Tongue (tissue), 2 donors: ENCODE data around the gene STMN3. TPM values are rescaled to one million over a fixed set of nuclear protein-coding genes. Genes with fewer than 3 reads are reported as not detected.
"Not testable (repeated sequence)": the region's sequence is repeated elsewhere in the genome, so short reads cannot be mapped to it uniquely, and the experiment has no call there.

Experiments
- DNase-seq: peaks from one replicate; pipeline ENCODE4 v3.0.0-alpha.2; 2015
- total RNA-seq: library from RNA; depleted of rRNA; stranded (reverse); fragments of >200 nt; gene quantifications from one replicate; pipeline ENCODE4 v1.2.3, GENCODE V29; 2014

Gene STMN3
- total RNA-seq, 1 donor from 2014 or later, result 15.6 TPM

DNA sequence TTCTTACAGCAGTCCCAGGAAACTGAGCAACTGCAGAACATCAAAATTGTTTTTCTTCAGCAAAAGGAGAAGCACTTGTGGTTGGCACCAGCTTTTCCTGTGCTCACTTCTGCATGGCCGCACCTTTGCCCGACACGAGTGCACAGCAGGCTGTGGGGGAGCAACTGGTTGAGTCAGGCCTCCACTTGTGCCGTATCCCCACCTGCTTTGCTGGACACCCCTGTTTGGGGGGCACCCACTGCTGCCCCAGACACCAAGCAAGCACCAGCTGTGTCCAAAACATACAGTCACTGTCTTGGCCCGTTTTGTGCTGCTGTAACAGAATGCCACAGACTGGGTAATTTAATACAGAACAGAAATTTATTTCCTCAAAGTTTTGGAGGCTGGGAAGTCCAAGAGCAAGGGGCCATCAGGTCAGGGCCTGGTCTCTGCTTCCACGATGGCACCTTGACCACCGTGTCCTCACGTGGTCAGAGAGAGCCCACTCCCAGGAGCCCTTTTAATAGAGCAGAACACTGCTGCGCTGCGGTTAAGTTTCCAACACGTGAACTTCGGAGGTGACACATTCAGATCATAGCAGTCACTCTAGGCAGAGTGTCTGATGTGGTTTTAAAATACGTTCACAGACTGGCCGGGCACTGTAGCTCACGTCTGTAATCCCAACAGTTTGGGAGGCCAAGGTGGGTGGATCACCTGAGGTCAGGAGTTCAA lies 17.6 kb downstream of the STMN3 start:
- DNase-seq, result no peak

DNA sequence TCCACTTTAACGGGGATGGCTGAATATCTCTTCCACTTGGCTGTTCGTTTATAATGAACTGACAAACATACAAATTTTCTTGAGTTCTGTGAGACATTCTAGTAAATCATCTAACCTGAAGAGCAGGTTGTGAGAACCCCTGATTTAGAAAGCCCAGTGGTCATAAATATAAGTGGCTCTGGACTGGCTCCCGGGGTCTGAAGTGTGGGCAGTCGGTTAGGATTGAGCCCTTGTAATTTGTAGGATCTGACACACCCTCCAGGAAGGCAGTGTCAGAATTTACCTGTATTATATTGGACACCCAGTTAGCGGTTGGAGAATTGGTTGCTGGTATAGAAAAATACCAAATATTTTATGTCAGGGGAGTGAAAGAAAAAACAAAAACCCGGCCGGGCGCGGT lies 19.5 kb downstream of the STMN3 start:
- no peak for DNase-seq

DNA sequence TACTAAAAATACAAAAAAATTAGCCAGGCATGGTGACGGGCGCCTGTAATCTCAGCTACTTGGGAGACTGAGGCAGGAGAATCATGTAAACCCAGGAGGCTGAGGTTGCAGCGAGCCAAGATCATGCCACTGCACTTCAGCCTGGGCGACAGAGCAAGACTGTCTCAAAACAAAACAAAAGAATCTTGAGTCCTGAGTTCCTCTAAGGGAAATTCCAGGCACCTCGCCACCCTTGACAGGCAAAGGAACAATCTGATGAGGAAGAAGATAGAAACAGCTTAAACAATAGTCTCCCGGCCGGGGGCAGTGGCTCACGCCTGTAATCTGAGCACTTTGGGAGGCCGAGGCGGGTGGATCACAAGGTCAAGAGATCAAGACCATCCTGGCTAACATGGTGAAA lies 21.8 kb downstream of the STMN3 start:
- DNase-seq, result not testable (repeated sequence)

DNA sequence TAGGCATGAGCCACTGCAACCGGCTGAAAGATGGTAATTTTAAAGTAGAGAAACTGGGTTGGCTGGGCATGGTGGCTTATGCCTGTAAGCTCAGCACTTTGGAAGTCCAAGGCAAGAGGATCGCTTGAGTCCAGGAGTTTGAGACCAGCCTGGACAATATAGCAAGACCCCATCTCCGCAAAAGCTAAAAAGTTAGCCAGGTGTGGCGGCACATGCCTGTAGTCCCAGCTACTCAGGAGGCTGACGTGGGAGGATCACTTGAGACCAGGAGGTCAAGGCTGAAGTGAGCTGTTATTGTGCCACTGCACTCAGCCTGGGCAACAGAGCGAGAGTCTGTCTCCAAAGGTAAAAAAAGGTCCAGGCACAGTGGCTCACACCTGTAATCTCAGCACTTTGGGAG lies 22.3 kb downstream of the STMN3 start:
- not testable (repeated sequence) for DNase-seq

DNA sequence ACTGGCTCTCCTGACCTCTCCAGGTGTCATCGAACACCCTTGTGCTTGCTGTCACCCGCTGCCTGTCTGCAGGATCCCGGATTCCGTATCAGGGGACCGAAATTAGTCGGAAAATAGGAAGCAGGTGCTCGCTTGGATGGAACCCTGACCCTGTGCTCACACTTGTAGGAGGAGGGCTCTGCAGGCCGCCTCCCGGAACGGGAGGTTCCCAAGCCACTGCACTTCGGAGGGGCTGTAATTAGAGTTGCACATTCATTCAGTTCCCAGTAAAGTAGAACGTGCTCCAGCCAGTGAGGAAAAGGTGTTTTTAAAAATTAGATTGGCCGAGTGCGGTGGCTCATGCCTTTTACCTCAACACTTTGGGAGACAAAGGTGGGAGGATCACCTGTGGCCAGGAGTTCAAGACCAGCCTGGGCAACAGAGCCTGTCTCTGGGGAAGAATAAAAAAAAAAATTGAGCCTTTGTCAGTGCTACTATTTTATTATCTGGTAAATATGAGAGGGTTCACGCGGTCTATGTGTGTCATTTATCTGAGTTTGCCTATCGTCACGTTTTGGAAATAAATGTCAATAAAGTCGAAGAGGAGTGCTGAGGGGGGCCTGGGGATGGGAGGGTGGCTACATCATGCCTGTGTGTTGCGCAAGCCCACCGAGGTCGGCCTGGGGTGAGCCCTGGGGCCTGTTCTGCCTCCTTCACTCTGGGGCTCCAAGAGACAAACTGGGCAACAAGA lies 24.8 kb downstream of the STMN3 start:
- DNase-seq, result peak; percentile 75

DNA sequence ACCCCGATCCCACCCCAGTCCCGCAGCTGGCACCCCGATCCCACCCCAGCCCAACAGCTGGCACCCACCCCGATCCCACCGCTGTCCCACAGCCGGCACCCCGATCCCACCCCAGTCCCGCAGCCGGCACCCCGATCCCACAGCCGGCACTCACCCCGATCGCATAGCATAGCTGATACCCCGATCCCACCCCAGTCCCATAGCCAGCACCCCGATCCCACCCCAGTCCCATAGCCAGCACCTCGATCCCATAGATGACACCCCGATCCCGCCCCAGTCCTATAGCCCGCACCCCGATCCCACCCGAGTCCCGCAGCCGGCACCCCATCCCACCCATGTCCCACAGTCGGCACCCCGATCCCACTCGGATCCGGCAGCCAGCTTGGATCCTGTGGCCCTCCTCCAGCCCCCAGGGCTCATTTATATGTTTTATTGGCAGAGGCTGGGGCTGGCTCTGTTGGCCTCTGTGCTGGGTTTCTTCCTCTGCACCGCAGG lies 25.4 kb downstream of the STMN3 start:
- DNase-seq, result no peak

DNA sequence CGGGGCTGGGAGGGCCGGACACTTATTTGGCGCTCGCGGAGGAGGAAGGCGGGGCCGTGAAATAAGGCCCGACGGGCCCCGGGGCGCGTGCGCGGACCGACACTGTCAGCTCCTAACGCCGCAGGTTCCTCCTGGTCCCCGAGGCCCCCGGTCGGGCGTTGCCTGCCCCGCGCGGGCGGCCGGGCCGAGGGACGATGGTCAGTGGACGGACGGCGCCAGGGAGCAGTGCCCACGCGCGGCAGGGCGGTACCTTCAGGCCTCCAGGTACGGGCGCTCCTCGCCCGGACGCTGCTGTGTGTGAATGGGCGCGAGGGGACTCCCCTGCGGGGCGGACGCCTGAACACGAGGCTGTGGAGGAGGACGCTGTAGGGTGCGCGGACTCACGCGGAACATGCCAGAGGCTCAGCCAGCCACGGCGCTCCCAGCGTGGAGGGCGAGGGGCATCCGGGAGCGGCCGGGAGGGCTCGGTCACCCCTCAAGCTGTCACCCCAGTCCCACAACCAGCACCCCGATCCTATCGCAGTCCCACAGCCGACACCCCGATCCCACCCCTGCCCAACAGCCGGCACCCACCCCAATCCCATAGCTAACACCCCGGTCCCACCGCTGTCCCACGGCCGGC lies 26.0 kb downstream of the STMN3 start:
- peak; percentile 98 for DNase-seq

DNA sequence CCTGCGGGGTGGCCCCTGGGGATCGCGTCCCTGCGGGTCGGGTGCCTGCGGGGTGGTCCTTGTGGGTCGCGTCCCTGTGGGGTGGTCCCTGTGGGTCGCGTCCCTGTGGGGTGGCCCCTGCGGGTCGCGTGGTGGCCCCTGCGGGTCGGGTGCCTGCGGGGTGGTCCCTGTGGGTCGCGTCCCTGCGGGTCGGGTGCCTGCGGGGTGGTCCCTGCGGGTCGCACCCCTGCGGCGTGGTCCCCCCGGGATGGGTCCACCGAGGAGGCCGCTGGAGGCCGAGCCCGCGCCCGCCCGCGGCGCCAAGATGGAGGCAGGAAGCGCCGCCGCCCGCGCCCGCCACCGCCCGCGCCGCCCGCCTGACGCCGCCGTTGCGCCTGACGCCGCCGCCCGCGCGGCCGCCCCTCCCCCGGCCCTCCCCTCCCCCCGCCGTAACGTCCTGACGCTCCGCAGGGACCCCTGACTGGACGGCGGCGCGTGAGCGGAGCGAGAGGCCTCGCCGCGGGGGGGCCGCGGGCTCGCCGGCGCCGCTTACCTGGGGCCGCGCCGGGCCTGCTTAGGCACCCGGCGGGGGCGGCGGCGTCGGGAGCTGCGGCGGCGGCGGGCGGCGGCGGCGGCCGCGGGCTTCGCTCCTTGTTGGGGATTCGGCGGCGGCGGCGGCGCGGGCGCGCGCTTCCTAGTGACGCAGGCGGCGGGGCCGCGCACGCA lies 26.6 kb downstream of the STMN3 start, which contains the start of gene GMEB2:
TSS of gene GMEB2 (minus strand) at position 678 of the 705 bp plus-strand sequence. CDS start 7,704 bp downstream, outside the sequence.
- peak; percentile 90 for DNase-seq

DNA sequence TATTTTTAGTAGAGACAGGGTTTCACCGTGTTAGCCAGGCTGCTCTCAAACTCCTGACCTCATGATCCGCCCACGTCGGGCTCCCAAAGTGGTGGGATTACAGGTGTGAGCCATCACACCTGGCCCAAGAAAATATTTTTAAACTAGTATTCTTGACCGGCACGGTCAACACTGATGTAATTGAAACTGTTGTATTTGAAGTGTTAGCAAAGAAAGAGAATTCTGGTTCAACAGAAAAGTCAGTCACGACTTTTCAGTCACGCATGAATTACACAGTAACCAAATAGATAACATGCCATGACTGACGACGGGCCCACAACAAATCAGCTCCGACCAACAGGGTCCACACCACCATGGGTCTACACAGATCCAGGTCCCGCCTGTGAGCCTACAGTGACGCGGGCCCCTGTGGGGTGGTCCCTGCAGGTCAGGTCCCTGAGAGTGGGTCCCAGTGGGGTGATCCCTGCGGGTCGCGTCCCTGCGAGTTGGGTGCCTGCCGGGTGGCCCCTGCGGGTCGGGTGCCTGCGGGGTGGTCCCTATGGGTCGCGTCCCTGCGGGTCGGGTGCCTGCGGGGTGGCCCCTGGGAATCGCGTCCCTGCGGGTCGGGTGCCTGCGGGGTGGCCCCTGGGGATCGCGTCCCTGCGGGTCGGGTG lies 27.3 kb downstream of the STMN3 start:
- peak; percentile 51 for DNase-seq

DNA sequence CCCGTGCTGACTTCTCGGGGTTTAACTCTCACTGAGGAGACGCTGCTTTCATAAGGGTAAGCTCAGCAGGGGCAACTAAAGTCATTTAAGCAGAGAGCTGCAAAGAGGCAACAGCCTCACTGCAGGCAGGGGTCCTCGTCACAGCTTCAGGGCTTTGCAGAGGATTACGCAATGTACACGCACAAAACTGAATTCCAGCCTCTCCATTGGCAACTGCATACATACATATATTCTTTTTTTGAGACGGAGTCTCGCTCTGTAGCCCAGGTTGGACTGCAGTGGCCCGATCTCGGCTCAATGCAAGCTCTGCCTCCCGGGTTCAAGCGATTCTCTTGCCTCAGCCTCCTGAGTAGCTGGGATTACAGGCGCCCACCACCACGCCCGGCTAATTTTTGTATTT lies 28.7 kb downstream of the STMN3 start:
- no peak for DNase-seq

DNA sequence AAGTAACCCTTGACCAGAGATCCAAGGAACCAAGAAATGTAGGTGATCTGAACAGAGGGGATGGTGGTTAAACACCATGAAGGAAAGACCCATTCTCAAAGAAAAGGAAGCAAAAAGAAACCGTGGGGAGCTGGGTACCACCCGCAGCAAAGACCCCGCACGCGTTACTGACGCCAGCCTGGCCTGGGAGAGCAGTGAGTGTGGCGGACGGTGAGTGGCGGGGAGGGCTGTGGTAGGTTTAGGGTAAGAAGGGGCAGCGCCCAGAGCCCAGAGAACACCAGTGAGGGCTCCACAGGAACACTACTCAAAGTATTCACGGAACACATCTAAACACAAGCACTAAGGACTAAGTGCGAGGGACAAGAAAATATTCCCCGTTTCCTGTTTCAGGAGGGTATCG lies 30.5 kb downstream of the STMN3 start:
- no peak for DNase-seq

DNA sequence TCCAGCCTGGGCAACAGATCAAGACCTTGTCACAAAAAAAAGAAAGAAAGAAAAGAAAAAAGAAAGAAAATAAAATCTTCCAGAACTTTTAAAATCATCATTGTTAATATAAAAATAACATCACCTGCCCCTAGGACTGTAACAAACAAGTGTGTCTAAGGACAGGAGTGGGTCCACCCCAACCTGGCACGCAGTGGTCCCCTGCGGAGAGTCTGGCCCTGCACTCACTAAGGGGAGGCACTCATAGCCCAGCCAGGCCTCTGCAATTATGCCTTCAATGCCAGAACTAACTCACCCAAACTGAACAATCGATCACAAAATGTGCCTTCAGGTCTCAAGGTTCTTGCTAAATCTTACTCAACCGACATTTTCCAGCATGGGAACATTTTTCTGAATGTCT lies 31.1 kb downstream of the STMN3 start:
- DNase-seq, result no peak

DNA sequence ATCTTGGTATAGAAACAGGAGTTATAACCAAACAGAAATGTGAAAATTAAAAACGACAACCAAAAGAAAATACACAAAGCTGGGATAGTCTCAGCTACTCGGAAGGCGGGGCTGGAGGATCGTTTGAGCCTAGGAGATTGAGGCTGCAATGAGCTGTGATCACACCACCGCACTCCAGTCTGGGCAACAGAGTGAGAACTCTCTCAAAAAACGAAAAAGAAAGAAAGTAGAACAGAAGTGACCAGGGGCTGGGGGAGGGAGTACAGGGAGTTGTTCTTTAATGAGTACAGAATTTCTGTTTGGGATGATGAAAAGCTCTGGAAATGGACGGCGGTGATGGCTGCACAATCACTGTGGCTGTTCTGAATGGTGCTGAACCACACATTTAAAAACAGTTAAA lies 32.2 kb downstream of the STMN3 start:
- DNase-seq, result no peak

DNA sequence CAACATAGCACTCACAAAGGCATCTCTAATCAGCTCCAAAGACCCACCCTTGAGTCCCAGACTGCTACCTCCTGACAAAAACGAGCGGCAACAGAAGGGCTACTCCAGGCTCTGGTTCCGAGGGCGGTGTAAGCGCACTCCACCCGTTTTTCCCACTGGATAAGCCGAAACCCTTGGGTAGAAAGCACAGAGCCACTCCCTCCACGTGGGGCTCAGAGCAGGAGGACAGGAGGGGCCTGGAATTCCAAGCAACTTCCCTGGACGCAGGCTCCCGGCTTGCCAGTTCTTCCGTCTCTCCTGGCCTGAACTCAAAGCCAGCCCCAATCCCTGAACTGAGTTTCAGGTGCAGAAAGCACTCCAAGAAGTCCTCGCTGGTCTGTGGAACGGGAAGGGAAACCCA lies 33.7 kb downstream of the STMN3 start:
- DNase-seq, result no peak

DNA sequence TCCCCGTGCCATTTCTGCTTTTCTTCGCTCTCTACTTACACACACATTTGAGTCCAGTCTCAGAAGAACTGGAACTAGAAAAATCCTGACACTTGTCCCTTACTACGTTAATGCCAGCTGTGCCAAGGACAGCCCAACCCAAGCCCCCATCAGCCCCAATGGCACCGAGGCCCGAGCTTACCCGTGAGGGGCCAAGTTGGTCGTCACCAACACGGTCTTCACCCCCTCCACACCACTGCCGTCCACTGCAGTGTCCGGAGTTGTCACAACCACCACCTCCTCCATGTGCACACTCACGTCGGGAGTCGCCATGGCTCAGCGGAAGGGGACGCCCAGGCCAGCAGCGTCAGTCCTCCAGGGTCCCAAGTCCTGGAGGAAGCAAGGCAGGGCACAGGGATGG lies 34.1 kb downstream of the STMN3 start:
- DNase-seq, result no peak

DNA sequence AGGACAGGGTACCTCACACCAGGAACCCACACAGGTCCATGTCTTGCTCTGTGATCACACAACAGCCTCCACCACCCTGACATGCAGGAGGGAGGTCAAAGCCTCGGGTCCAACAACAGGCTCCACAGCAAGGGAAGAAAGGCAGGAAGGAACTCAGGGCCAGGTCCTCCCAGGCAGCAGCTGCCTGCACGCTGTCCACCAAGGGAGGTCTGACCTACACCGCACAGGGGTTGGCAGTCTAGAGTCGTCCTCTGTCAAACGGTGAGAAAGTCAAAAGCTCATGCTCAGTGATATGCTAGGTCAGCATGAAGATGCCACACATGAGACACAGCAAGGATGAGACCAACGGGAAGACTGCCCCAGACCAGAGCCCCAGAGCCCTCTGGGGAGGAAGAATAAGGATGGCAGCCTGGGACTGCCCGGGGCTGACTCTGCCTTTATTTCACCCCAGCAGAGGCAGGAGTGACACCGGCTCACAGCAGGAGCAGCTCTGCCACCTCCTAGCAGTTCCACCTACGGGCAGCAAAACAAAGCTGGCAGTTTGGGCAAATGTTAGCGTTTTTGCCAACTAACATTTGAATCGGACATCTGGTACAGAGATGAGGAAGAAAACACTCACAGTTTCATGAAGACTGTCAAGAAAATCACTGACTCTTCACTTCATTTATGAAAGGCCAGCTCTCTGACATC lies 34.8 kb downstream of the STMN3 start:
- DNase-seq, result no peak

DNA sequence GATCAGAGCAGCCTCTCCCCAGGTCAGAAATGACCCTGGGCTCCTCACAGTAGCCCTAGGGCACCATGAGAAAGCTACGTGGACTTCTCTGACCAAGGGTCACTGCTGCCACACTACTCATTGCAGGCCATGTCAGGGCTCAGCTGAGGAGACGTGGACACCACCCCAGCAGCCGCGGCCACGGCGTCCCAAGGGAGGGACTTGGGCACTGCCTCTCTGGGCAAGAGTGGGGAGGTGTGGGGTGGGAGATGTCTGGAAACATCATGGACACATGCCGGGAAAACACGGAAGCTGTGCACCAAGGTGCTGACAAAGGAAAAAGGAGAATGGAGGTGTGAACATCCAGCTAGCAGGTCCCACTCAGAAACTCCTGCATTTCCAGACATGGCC lies 35.4 kb downstream of the STMN3 start:
- no peak for DNase-seq

DNA sequence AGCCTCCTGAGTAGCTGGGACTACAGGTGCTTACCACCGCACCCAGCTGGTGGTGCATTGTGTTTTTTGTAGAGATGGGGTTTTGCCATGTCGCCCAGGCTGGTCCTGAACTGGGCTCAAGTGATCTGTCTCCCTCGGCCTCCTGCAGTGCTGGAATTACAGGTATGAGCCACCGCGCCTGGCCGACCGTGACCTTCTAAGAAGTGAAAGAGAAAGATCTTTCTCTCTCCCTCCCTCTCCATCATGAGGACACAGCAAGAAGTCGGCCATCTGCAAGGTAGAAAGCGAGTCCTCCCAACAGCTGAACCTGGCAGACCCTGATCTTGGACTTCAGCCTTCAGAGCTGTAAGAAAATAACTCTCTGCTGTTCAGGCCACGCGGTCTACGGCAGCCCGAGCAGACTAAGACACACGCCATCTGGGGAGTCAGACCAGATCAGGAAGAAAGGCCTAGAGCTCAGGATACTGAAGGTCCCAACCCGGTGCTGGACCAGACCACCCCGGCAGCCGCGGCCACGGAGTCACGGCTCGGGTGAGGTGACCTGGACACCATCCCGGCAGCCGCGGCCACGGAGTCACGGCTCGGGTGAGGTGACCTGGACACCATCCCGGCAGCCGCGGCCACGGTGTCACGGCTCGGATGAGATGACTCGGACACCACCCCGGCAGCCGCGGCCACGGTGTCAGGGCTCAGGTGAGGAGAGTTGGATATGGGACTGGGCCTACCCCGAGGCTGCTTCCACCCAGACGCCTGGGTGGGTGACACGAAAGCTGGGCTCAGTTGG lies 35.9 kb downstream of the STMN3 start:
- DNase-seq, result no peak

DNA sequence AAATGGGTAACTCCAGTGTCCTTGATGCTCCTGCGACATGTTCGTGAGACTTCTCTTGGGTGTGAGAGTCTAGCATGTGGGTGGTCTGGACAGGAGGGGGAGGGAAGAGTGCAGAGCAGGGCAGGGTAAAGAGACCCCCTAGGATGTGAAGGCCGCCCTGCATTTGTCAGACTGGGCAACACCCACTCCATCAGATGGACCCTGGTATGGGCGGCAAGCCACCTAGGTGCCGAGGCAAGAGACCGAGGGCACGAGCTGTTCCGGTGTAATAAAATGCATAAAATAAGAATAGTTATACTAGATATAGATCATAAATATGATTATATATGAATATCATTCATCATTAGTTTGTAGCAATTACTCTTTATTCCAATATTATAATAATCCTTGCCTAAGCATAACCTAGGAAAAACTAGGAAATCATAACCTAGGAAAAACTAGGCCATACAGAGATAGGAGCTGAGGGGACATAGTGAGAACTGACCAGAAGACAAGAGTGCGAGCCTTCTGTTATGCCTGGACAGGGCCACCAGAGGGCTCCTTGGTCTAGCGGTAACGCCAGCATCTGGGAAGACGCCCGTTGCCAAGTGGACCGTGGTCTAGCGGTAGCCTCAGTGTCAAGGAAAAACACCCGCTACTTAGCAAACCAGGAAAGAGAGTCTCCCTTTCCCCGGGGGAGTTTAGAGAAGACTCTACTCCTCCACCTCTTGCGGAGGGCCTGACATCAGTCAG lies 39.2 kb downstream of the STMN3 start:
- not testable (repeated sequence) for DNase-seq
